Subcutaneous abdominal adipose tissue (tissue), 5 donors: ENCODE data around the gene AP3B1.
"Not testable (repeated sequence)": the region's sequence is repeated elsewhere in the genome, so short reads cannot be mapped to it uniquely, and the experiment has no call there.

ENCODE experiments used
- H3K27ac ChIP-seq: one replicate; pipeline ENCODE4 v1.7.0; 2013; ENCODE audit warnings: low read depth, mild to moderate bottlenecking, inconsistent platforms, low read length, moderate library complexity
- H3K27me3 ChIP-seq, 5 donors: one replicate each; pipeline ENCODE4 v1.7.0; 2013; ENCODE audit warnings: low read length in 5 of 5, inconsistent platforms in 1 of 5; ENCODE audit not compliant: control insufficient read depth in 5 of 5, insufficient read depth in 4 of 5
- H3K36me3 ChIP-seq, 5 donors: one replicate each; pipeline ENCODE4 v1.7.0; 2013; ENCODE audit warnings: low read length in 5 of 5; ENCODE audit not compliant: control insufficient read depth in 5 of 5, insufficient read depth in 5 of 5
- H3K4me1 ChIP-seq, 5 donors: one replicate each; pipeline ENCODE4 v1.7.0; 2013; ENCODE audit warnings: low read length in 5 of 5, mild to moderate bottlenecking in 3 of 5, moderate library complexity in 1 of 5; ENCODE audit not compliant: control insufficient read depth in 5 of 5, insufficient read depth in 5 of 5
- H3K4me3 ChIP-seq, 5 donors: one replicate each; pipeline ENCODE4 v1.7.0; 2013; ENCODE audit warnings: low read length in 5 of 5, low read depth in 1 of 5
- H3K9ac ChIP-seq, 5 donors: one replicate each; pipeline ENCODE4 v1.7.0; 2013; ENCODE audit warnings: low read length in 5 of 5, mild to moderate bottlenecking in 4 of 5, moderate library complexity in 3 of 5
- H3K9me3 ChIP-seq, 5 donors: one replicate each; pipeline ENCODE4 v1.7.0; 2013; ENCODE audit warnings: low read length in 5 of 5; ENCODE audit not compliant: control insufficient read depth in 5 of 5
- donor health status: healthy.
- donor health status: healthy.
- donor health status: healthy.
- donor health status: healthy.
- donor health status: healthy.

Gene AP3B1

GRCh38 chr5:78190402-78190801 lies 104.1 kb downstream of the AP3B1 start:
- Histone ChIP-seq H3K4me3 (no peak overlapping the region), H3K9me3 (peaks cover 0 to 4% (median 0%) of the 10 kb centered on the region in 5 donors), H3K36me3 (peaks cover 0 to 4% (median 0%) of the 10 kb centered on the region in 5 donors), H3K9ac (no peak overlapping the region), H3K4me1 (no peaks in the 10 kb centered on the region), H3K27me3 (no peaks in the 10 kb centered on the region), H3K27ac (no peak overlapping the region)

GRCh38 chr5:78188681-78189080 lies 105.8 kb downstream of the AP3B1 start:
- H3K36me3 ChIP-seq, H3K9ac ChIP-seq, H3K9me3 ChIP-seq, H3K4me3 ChIP-seq, H3K27ac ChIP-seq, H3K4me1 ChIP-seq, H3K27me3 ChIP-seq: not testable (repeated sequence)

DNA sequence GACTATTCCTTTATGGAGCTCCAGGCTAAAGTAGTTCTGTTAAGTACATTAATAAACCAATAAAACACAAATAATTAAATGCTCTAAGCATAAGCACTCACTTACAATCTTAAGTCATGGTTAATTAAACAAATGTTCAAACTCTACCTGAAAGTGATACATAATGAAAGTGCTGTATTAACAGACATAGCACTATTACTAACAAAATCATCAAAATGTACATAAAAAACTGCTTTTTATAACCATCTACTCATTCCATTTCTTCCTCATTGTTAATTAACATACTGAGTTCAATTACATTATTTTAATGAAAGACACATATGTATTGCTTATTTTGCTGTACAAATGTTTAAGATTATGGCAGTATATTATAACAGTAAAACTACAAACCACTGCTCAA lies 107.3 kb downstream of the AP3B1 start:
- no peak overlapping the region for H3K9ac ChIP-seq
- no peak overlapping the region for H3K4me3 ChIP-seq
- H3K27me3 ChIP-seq = no peaks in the 10 kb centered on the region
- H3K4me1 ChIP-seq = no peaks in the 10 kb centered on the region
- peaks cover 0 to 8% (median 0%) of the 10 kb centered on the region in 5 donors for H3K36me3 ChIP-seq
- no peak overlapping the region for H3K27ac ChIP-seq
- peaks cover 0 to 4% (median 0%) of the 10 kb centered on the region in 5 donors for H3K9me3 ChIP-seq

DNA sequence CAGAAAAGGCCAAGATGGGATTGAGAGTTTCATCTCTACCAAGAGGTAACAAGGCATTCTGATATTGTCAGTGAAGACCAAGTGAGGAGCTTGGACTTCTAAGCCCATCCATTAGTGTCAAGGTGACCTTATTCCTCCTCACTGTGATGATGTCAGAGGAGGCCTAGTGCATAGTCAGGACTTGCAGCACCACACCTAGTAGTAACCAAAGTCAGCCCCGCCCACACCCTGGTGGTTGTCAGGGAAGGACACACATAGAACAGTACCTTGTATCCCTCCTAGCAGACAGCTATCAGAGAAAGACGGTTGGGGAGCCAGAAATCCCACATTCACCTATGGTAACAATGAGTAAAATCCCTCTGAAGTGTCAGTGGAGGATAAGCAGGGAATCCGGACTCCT lies 111.7 kb downstream of the AP3B1 start:
- no peaks in the 10 kb centered on the region for H3K4me1 ChIP-seq
- no peak overlapping the region for H3K27ac ChIP-seq
- no peaks in the 10 kb centered on the region for H3K27me3 ChIP-seq
- no peaks in the 10 kb centered on the region for H3K9me3 ChIP-seq
- H3K36me3 ChIP-seq = peaks cover 0 to 16% (median 2%) of the 10 kb centered on the region in 5 donors
- no peak overlapping the region for H3K4me3 ChIP-seq
- H3K9ac ChIP-seq = no peak overlapping the region

GRCh38 chr5:78178356-78178755 lies 116.1 kb downstream of the AP3B1 start:
- no peak overlapping the region for H3K4me3 ChIP-seq
- H3K27ac ChIP-seq = no peak overlapping the region
- H3K9me3 ChIP-seq = no peaks in the 10 kb centered on the region
- no peaks in the 10 kb centered on the region for H3K27me3 ChIP-seq
- H3K9ac ChIP-seq = no peak overlapping the region
- H3K4me1 ChIP-seq = no peaks in the 10 kb centered on the region
- peaks cover 14 to 35% (median 22%) of the 10 kb centered on the region in 5 donors for H3K36me3 ChIP-seq

GRCh38 chr5:78170335-78170734 lies 124.2 kb downstream of the AP3B1 start:
- H3K27me3 ChIP-seq, H3K27ac ChIP-seq, H3K9ac ChIP-seq, H3K4me1 ChIP-seq, H3K9me3 ChIP-seq, H3K4me3 ChIP-seq: not testable (repeated sequence)
- peaks cover 16 to 31% (median 20%) of the 10 kb centered on the region in 5 donors for H3K36me3 ChIP-seq

DNA sequence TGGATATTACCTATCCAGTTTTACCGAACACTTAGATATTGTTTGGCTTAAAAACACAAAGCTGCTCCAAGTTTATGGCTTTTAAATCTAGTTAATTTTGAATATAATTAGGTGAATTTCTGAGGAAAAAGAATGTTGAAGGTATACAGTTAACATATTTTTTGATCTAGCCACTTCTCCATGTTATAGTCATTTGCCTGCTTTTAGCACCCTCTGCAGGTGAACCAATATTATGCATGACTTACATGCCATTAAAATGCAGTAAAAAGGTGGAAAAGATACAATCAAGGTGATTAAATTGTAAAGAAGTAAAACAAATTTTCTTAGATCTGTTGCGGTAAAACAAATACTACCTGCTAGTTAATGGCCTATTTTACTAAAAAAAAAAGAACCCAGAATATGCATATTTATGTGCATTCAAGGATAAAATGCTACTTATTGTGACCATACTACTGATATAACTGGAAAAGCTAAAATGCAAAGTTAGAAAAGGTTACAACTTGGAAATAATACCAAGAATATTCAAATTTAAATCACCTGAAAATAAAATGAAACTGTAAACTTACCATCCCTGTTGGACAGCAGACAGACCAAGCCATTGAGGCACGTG lies 132.1 kb downstream of the AP3B1 start:
- peaks cover 0 to 3% (median 0%) of the 10 kb centered on the region in 5 donors for H3K9me3 ChIP-seq
- H3K27ac ChIP-seq = no peak overlapping the region
- no peak overlapping the region for H3K4me3 ChIP-seq
- no peaks in the 10 kb centered on the region for H3K27me3 ChIP-seq
- peaks cover 3 to 22% (median 9%) of the 10 kb centered on the region in 5 donors for H3K36me3 ChIP-seq
- no peak overlapping the region for H3K9ac ChIP-seq
- H3K4me1 ChIP-seq = no peaks in the 10 kb centered on the region

GRCh38 chr5:78157001-78157400 lies 137.5 kb downstream of the AP3B1 start:
- peaks cover 19 to 45% (median 29%) of the 10 kb centered on the region in 5 donors for H3K36me3 ChIP-seq

GRCh38 chr5:78151594-78152271 lies 142.8 kb downstream of the AP3B1 start:
- Histone ChIP-seq H3K27me3 (no peaks in the 10 kb centered on the region), H3K9me3 (no peaks in the 10 kb centered on the region), H3K4me3 (no peak overlapping the region), H3K4me1 (no peaks in the 10 kb centered on the region), H3K9ac (no peak overlapping the region), H3K27ac (no peak overlapping the region), H3K36me3 (peaks cover 14 to 41% (median 20%) of the 10 kb centered on the region in 5 donors)

More at GRCh38 chr5:78157001-78157400, 137.5 kb downstream of the AP3B1 start:
- no peak overlapping the region for H3K9ac ChIP-seq
- no peaks in the 10 kb centered on the region for H3K9me3 ChIP-seq
- H3K27ac ChIP-seq = no peak overlapping the region
- no peaks in the 10 kb centered on the region for H3K27me3 ChIP-seq
- H3K4me1 ChIP-seq = no peaks in the 10 kb centered on the region
- no peak overlapping the region for H3K4me3 ChIP-seq

GRCh38 chr5:78137290-78137689 lies 157.2 kb downstream of the AP3B1 start:
- no peaks in the 10 kb centered on the region for H3K4me1 ChIP-seq
- no peak overlapping the region for H3K9ac ChIP-seq
- H3K4me3 ChIP-seq = no peak overlapping the region
- no peak overlapping the region for H3K27ac ChIP-seq
- H3K27me3 ChIP-seq = no peaks in the 10 kb centered on the region
- no peaks in the 10 kb centered on the region for H3K9me3 ChIP-seq
- H3K36me3 ChIP-seq = peaks cover 8 to 25% (median 16%) of the 10 kb centered on the region in 5 donors
